Tibial nerve (tissue), 4 donors: ENCODE data around the gene TRIM61.

Source experiments
- EP300 ChIP-seq, 2 donors: sonication (generic); formaldehyde crosslinking; IDR thresholded peaks; one replicate each; pipeline ENCODE4 v1.6.1; 2017; ENCODE audit warnings: antibody characterized with exemption in 2 of 2, mild to moderate bottlenecking in 1 of 2
- POLR2A ChIP-seq, 2 donors: fragments of 450-650 bp; IDR thresholded peaks; one replicate each; pipeline ENCODE4 v1.6.1; 2017; ENCODE audit warnings: antibody characterized with exemption in 2 of 2, mild to moderate bottlenecking in 2 of 2, moderate library complexity in 2 of 2
- TF ChIP-seq, protein P1 (sequence below), 5 experiments: fragments of 200-600 bp in 3 of 5; fragments of 450-650 bp in 2 of 5; sonication (generic) in 3 of 5; IDR thresholded peaks; one replicate each; pipeline ENCODE4 v1.5.1; 2016 to 2019; ENCODE audit warnings: antibody characterized with exemption in 5 of 5, mild to moderate bottlenecking in 3 of 5, moderate library complexity in 2 of 5

GRCh38 chr4:164945146-164945545 lies 32.3 kb downstream of the TRIM61 start:
- TF ChIP-seq, protein P1, sequence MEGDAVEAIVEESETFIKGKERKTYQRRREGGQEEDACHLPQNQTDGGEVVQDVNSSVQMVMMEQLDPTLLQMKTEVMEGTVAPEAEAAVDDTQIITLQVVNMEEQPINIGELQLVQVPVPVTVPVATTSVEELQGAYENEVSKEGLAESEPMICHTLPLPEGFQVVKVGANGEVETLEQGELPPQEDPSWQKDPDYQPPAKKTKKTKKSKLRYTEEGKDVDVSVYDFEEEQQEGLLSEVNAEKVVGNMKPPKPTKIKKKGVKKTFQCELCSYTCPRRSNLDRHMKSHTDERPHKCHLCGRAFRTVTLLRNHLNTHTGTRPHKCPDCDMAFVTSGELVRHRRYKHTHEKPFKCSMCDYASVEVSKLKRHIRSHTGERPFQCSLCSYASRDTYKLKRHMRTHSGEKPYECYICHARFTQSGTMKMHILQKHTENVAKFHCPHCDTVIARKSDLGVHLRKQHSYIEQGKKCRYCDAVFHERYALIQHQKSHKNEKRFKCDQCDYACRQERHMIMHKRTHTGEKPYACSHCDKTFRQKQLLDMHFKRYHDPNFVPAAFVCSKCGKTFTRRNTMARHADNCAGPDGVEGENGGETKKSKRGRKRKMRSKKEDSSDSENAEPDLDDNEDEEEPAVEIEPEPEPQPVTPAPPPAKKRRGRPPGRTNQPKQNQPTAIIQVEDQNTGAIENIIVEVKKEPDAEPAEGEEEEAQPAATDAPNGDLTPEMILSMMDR (IDR thresholded peaks at IDR 0.05), result no peak
- no peak for TF ChIP-seq POLR2A (IDR thresholded peaks at IDR 0.05)
- no peak for TF ChIP-seq EP300 (IDR thresholded peaks at IDR 0.05)
